H4 (cell line): ENCODE results near the gene EXD1. TPM values are rescaled to one million over a fixed set of nuclear protein-coding genes. Genes with fewer than 3 reads are reported as not detected.
A peak's percentile ranks its signal among the peaks of the same experiment; 100 is the strongest.
"Not testable (repeated sequence)": the region's sequence is repeated elsewhere in the genome, so short reads cannot be mapped to it uniquely, and the experiment has no call there.

Source experiments
- DNase-seq: peaks from one replicate; pipeline ENCODE4 v3.0.0-alpha.2; 2015; ENCODE audit warnings: low spot score
- total RNA-seq: library from RNA; depleted of rRNA; stranded (reverse); fragments of >200 nt; shearing (Covaris generic); gene quantifications from 2 replicates; pipeline ENCODE4 v1.2.3, GENCODE V29; 2014; rRNA removed

EXD1 gene, protein sequence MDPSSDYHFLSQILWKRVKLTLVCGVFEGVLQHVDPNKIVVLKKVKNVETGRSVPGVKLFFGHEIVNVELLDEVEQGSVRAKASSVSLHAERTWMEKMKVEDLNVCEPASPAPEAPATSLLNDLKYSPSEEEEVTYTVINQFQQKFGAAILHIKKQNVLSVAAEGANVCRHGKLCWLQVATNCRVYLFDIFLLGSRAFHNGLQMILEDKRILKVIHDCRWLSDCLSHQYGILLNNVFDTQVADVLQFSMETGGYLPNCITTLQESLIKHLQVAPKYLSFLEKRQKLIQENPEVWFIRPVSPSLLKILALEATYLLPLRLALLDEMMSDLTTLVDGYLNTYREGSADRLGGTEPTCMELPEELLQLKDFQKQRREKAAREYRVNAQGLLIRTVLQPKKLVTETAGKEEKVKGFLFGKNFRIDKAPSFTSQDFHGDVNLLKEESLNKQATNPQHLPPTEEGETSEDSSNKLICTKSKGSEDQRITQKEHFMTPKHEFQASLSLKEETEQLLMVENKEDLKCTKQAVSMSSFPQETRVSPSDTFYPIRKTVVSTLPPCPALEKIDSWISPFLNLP
- 0.12 TPM in 1 of 2 replicates, not detected in the other for total RNA-seq

DNA sequence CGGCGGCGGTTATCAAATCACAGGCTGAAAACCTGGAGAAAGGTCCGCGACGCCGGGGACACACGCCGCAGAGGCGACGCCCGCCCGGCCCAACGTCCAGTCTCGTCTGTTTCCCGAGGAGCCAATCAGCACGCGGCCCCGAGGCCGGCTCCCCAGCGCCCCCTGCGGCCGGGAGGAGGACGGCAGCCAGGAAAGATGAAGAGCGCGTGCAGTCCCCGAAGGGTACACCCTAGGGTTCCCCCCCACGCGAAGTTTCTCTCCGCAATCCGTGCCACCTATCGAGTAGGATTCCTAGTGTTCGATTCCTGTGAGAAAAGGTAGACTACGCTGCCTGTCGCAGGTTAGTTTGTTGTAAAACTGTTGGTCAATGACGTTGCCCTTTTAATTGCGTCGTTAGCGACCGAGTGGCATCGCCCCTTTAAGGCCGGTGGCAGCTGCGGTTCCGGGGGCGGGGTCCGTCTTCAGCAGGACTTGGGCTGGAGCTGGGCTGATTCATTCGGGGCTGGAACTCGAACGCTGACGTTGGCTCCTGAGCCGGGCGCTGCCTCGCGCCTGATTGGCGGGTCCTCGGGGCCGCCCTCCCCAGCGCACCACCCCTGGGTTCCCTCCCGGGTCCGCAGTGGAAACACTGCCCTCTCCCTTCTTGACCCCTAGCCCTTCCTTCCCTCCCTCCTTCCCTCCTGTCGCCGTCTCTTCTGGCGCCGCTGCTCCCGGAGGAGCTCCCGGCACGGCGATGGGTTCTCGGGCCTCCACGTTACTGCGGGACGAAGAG, at the start of gene EXD1, which contains the start of gene CHP1:
TSS of gene EXD1 (minus strand) at position 108 of the 772 bp plus-strand sequence. CDS start 4,182 bp downstream, outside the sequence.
TSS of gene CHP1 (plus strand) at position 619 of the 772 bp plus-strand sequence. CDS start at position 734, 115 bp downstream.
- peak; percentile 97 for DNase-seq

DNA sequence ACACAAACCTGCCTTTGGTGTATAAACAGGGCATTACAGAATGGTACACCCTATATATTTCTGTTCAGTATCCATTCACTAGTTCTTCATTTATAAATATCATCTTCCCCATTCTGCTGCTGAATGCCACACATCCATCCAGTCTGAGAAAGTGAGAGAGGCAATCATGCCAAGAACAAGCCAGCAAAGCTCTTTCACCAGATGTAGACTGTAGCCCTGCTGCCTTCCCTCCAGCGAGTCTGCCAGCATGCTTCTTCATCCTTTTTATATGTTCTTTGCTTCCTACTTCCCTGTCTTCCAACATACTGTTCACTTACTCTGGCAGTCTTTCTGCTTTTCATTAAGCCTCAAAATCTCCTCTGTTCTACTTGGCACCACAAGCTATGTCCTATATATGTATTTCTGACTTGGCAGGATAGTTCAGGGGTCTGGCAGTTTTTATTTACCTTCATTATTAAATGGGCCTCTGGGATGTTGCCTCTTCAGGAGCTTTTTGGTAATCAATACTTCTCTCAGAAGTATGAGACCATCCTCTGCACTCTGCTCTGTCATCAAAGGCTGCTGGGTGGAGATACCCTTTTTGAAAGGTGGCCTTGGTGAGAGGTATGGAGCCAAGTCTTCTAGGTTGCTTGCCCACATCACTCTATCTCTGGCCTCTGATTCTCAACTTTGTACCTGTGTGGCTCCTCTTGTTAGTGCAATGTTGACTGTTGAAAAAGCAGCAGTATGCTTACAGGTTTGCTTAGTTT, 49.2 kb upstream of the EXD1 start:
- DNase-seq: no peak

- DNase-seq: no peak
Measured at GRCh38 chr15:41278319-41278718, 47.8 kb upstream of the EXD1 start.

GRCh38 chr15:41276831-41277230, 46.3 kb upstream of the EXD1 start:
- no peak for DNase-seq

DNA sequence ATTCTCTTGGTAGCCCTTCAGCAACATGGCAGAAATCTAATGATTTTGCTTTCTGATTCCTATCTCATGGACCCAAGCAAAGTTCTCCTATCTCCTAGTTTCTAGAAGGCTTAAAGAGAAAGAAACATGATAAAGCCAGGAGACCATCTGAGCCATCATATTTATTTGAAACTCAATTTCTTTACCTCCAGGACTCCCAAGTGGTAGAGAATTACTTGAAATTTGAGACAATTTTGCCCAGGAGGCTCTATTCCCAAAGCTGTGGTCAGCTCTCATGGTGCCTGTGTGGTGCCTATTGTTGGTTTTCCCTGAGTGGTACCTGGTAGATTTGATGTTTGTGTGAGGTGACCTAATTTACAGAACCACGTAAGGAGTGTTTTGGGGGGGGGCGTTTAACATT, 39.3 kb upstream of the EXD1 start:
- no peak for DNase-seq

DNA sequence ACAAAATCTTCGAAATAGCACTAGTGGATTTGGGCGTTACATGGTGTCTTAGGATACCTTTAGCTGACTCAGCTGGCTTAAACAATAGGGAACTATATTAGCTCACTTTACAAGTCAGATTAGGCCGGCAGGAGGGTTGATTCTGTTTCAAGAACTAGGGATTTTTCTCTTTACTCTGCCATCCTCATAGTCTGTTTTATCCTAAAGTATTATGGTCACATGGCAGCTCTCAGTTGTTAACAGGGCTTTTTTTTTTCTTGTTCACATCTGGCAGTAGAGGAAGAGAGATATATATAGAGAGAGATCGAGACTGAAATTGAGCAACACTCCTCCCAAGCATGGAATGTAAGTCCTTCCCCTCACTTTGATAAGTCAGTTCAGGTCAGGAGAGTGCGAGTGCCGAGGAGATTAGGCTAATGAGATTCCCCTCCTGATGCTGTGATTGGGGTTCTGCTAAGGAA, 33.4 kb upstream of the EXD1 start:
- DNase-seq: no peak

DNA sequence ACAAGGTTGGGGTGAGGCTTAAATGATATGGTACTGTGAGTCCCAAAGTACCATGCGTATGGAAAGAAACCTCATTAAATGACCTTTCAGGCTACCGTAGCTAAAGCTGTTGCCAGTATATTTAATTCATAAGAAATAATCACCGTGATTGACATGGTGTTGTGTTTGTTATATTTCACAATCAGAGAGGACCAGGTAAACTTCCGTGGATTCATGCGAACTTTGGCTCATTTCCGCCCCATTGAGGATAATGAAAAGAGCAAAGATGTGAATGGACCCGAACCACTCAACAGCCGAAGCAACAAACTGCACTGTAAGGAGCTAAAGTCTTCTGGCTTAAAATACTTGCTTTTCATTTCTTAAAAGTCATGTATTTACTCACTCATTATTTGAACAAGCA, 32.0 kb upstream of the EXD1 start:
- DNase-seq: no peak

GRCh38 chr15:41260924-41261323, 30.4 kb upstream of the EXD1 start:
- not testable (repeated sequence) for DNase-seq

- no peak for DNase-seq
Measured at GRCh38 chr15:41259546-41260189, 29.1 kb upstream of the EXD1 start.

- peak; percentile 60 for DNase-seq
Measured at GRCh38 chr15:41258750-41259471, 28.4 kb upstream of the EXD1 start.

- DNase-seq: no peak
Measured at GRCh38 chr15:41256577-41257038, 26.1 kb upstream of the EXD1 start.

GRCh38 chr15:41256103-41256502, 25.5 kb upstream of the EXD1 start:
- no peak for DNase-seq

GRCh38 chr15:41254560-41254959, 24.0 kb upstream of the EXD1 start:
- no peak for DNase-seq

DNA sequence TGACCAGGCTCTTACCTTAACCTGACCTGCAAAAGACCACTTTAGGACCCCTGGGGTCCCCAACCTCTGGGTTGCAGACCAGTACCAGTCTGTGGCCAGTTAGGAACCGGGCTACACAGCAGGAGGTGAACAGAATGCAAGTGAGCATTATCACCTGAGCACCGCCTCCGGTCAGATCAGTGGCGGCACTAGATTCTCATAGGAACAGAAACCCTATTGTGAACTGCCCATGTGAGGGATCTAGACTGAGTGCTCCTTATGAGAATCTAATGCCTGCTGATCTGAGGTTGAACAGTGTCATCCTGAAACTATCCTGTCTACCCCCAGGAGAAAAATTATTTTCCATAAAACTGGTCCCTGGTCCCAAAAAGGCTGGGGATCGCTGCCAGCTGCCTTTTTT, 20.9 kb upstream of the EXD1 start:
- DNase-seq: no peak

DNA sequence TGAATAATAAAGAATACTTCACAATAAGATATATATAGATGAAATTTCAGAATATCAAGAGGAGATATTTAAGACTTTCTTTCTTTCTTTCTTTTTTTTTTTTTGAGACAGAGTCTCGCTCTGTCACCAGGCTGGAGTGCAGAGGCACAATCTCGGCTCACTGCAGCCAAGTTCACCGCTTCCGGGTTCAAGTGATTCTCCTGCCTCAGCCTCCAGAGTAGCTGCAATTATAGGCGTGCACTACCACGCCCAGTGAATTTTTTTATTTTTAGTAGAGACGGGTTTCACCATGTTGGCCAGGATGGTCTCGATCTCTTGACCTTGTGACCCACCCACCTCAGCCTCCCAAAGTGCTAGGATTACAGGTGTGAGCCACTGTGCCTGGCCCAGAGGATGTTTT, 20.2 kb upstream of the EXD1 start:
- not testable (repeated sequence) for DNase-seq

- no peak for DNase-seq
Measured at GRCh38 chr15:41241221-41241964, 10.8 kb upstream of the EXD1 start.

DNA sequence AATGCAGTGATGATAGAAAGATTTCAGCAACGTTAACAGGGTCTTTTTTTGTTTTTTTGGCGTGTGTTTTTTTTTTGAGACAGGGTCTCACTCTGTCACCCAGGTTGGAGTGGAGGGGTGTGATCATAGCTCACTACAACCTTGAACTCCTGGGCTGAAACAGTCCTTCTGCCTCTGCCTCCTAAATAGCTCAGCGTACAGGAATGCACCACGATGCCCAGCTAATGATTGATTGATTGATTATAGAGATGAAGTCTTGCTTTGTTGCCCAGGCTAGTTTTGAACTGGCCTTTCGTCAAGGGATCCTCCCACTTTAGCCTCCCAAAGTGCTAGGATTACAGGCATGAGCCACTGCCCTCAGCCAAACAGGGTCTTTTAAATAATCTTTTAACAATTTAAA, 7.5 kb upstream of the EXD1 start:
- no peak for DNase-seq

DNA sequence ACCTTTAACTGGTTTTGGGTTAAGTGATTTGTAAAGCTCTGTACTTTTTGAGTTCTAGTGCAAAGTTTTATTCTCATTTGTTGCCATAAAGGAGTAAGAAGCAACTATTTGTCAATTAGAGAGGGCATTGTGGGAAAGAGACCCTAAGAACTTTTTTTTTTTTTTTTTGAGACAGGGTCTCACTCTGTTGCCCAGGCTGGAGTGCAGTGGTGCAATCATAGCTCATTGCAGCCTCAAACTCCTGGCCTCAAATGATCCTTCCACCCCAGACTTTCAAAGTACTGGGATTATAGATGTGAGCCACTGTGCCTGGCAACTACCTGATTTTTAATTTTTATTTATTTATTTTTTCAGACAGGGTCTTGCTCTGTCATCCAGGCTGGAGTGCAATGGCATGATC, 5.4 kb upstream of the EXD1 start:
- DNase-seq: no peak

- DNase-seq: not testable (repeated sequence)
Measured at GRCh38 chr15:41235228-41235627, 4.7 kb upstream of the EXD1 start.

GRCh38 chr15:41233367-41233771, 2.8 kb upstream of the EXD1 start:
- DNase-seq: no peak
